Bronchial epithelial cell (primary cell): Measurements from ENCODE around the gene ATP4A. TPM values are rescaled to one million over a fixed set of nuclear protein-coding genes. Genes with fewer than 3 reads are reported as not detected.

Experiments used
- DNase-seq: peaks from one replicate; pipeline ENCODE4 v3.0.0-alpha.2; 2010; ENCODE audit warnings: low read depth
- FAIRE-seq: peaks from 2 replicates; lab custom pipeline; 2011; peaks lifted over from hg19 to GRCh38; lab: Jason Lieb, UNC
- H3K27me3 ChIP-seq: 2 replicates; pipeline ENCODE4 v1.5.1; 2011; ENCODE audit warnings: low read length; ENCODE audit not compliant: control insufficient read depth, insufficient read depth
- H3K36me3 ChIP-seq: 2 replicates; pipeline ENCODE4 v1.5.1; 2011; ENCODE audit warnings: low read length; ENCODE audit not compliant: control insufficient read depth, insufficient read depth
- H3K4me3 ChIP-seq: 2 replicates; pipeline ENCODE4 v1.5.1; 2011; ENCODE audit warnings: mild to moderate bottlenecking, low read depth, low read length, control low read depth
- CTCF ChIP-seq: IDR thresholded peaks from 2 replicates; pipeline ENCODE4 v1.5.1; 2011; ENCODE audit warnings: mild to moderate bottlenecking, moderate library complexity, low read length, control low read depth, inconsistent platforms; ENCODE audit not compliant: insufficient read depth, severe bottlenecking
- total RNA-seq: library from RNA; depleted of rRNA; stranded (reverse); fragments of >200 nt; gene quantifications from 2 replicates; pipeline ENCODE4 v1.2.1, GENCODE V29; 2014

ATP4A gene
- total RNA-seq, 1 donor from 2014 or later, result not detected

GRCh38 chr19:35517342-35517741 is 46.1 kb downstream of the ATP4A start:
- Histone ChIP-seq H3K36me3 (no peaks in the 10 kb centered on the region), H3K27me3 (no peaks in the 10 kb centered on the region), H3K4me3 (no peak overlapping the region)
- no peak for TF ChIP-seq CTCF
- DNase-seq, result no peak
- no peak for FAIRE-seq

- Histone ChIP-seq H3K36me3 (no peaks in the 10 kb centered on the region), H3K27me3 (no peaks in the 10 kb centered on the region), H3K4me3 (no peak overlapping the region)
- no peak for FAIRE-seq
- DNase-seq, result no peak
- no peak for TF ChIP-seq CTCF
These were observed 47.1 kb downstream of the ATP4A start for GRCh38 chr19:35516310-35516709.

- Histone ChIP-seq H3K27me3 (no peaks in the 10 kb centered on the region), H3K4me3 (no peak overlapping the region), H3K36me3 (no peaks in the 10 kb centered on the region)
- no peak for FAIRE-seq
- DNase-seq, result no peak
- no peak for TF ChIP-seq CTCF
These were observed 49.1 kb downstream of the ATP4A start for GRCh38 chr19:35514282-35514809.

- H3K4me3 ChIP-seq, result no peak within 1 kb of the TSS
- H3K27me3 ChIP-seq, result no peaks in the 10 kb centered on the region
- peak; percentile 35 for TF ChIP-seq CTCF
- DNase-seq (peak; percentile 84), FAIRE-seq (peak; percentile 28)
- no peaks in the 10 kb centered on the region for H3K36me3 ChIP-seq
These were observed 49.7 kb downstream of the ATP4A start, which contains the start of gene DMKN for GRCh38 chr19:35513628-35514281. Gene DMKN (minus strand): TSS chr19:35513649. CDS start chr19:35513475, 174 bp downstream.

- H3K27me3 ChIP-seq, result no peaks in the 10 kb centered on the region
- no peak overlapping the region for H3K4me3 ChIP-seq
- DNase-seq, result no peak
These were observed 50.4 kb downstream of the ATP4A start for GRCh38 chr19:35512831-35513627.

More at GRCh38 chr19:35512831-35513627, 50.4 kb downstream of the ATP4A start:
- TF ChIP-seq CTCF, result no peak
- FAIRE-seq, result no peak
- no peaks in the 10 kb centered on the region for H3K36me3 ChIP-seq
